G401.6 (cell line): ENCODE measurements around the gene SMC5.
A peak's percentile ranks its signal among the peaks of the same experiment; 100 is the strongest.
"Not testable (repeated sequence)": the region's sequence is repeated elsewhere in the genome, so short reads cannot be mapped to it uniquely, and the experiment has no call there.

Experiments
- FAIRE-seq: peaks from 2 replicates; lab custom pipeline; 2012; peaks lifted over from hg19 to GRCh38; lab: Jason Lieb, UNC

The SMC5 gene

GRCh38 chr9:70263421-70263820 lies 4.6 kb downstream of the SMC5 start:
- no peak for FAIRE-seq

GRCh38 chr9:70278305-70278704 lies 19.5 kb downstream of the SMC5 start:
- FAIRE-seq, result no peak

- no peak for FAIRE-seq
Observed at GRCh38 chr9:70283848-70284247, 25.1 kb downstream of the SMC5 start.

GRCh38 chr9:70285246-70285645 lies 26.5 kb downstream of the SMC5 start:
- no peak for FAIRE-seq

GRCh38 chr9:70285981-70286598 lies 27.3 kb downstream of the SMC5 start:
- no peak for FAIRE-seq

GRCh38 chr9:70290626-70291025 lies 31.8 kb downstream of the SMC5 start:
- no peak for FAIRE-seq

- FAIRE-seq, result no peak
Observed at GRCh38 chr9:70291446-70291845, 32.7 kb downstream of the SMC5 start.

- FAIRE-seq, result no peak
Observed at GRCh38 chr9:70292253-70292652, 33.5 kb downstream of the SMC5 start.

- no peak for FAIRE-seq
Observed at GRCh38 chr9:70293214-70293613, 34.4 kb downstream of the SMC5 start.

- no peak for FAIRE-seq
Observed at GRCh38 chr9:70297141-70297540, 38.4 kb downstream of the SMC5 start.

GRCh38 chr9:70298245-70298771 lies 39.5 kb downstream of the SMC5 start:
- no peak for FAIRE-seq

GRCh38 chr9:70303268-70303667 lies 44.5 kb downstream of the SMC5 start:
- FAIRE-seq, result no peak

GRCh38 chr9:70304810-70305209 lies 46.0 kb downstream of the SMC5 start:
- peak; percentile 76 for FAIRE-seq

GRCh38 chr9:70315389-70315788 lies 56.6 kb downstream of the SMC5 start:
- FAIRE-seq, result no peak

GRCh38 chr9:70318002-70318401 lies 59.2 kb downstream of the SMC5 start:
- FAIRE-seq, result no peak

- no peak for FAIRE-seq
Observed at GRCh38 chr9:70322096-70322495, 63.3 kb downstream of the SMC5 start.

GRCh38 chr9:70324963-70325362 lies 66.2 kb downstream of the SMC5 start:
- no peak for FAIRE-seq

GRCh38 chr9:70328625-70329024 lies 69.8 kb downstream of the SMC5 start:
- FAIRE-seq, result not testable (repeated sequence)

- FAIRE-seq, result peak; percentile 99
Observed at GRCh38 chr9:70340572-70340971, 81.8 kb downstream of the SMC5 start.

- FAIRE-seq, result no peak
Observed at GRCh38 chr9:70347046-70347445, 88.3 kb downstream of the SMC5 start.

- FAIRE-seq, result no peak
Observed at GRCh38 chr9:70352356-70352755, 93.6 kb downstream of the SMC5 start.

GRCh38 chr9:70352802-70353201 lies 94.0 kb downstream of the SMC5 start:
- FAIRE-seq, result peak; percentile 92

GRCh38 chr9:70355801-70356200 lies 97.0 kb downstream of the SMC5 start:
- no peak for FAIRE-seq

- FAIRE-seq, result no peak
Observed at GRCh38 chr9:70362952-70363351, 104.2 kb downstream of the SMC5 start.

GRCh38 chr9:70363760-70364159 lies 105.0 kb downstream of the SMC5 start:
- FAIRE-seq, result no peak
